Fibroblast of lung (primary cell): ENCODE measurements around the gene PTGES2. TPM values are rescaled to one million over a fixed set of nuclear protein-coding genes. Genes with fewer than 3 reads are reported as not detected.

ENCODE experiments used
- DNase-seq, 2 donors: peaks; one replicate each; pipeline versions ENCODE4 v3.0.0 to v3.0.0-alpha.2; 2010; ENCODE audit warnings: low read depth in 2 of 2
- H2AFZ ChIP-seq: 2 replicates; pipeline ENCODE4 v1.5.1; 2012; ENCODE audit warnings: low read length, control low read depth, inconsistent platforms
- H3K27ac ChIP-seq: 2 replicates; pipeline ENCODE4 v1.5.1; 2011; ENCODE audit warnings: low read length, control low read depth; ENCODE audit not compliant: insufficient read depth
- H3K27me3 ChIP-seq: 2 replicates; pipeline ENCODE4 v1.5.1; 2011; ENCODE audit warnings: mild to moderate bottlenecking, low read length; ENCODE audit not compliant: control insufficient read depth, insufficient read depth
- H3K36me3 ChIP-seq: 2 replicates; pipeline ENCODE4 v1.5.1; 2011; ENCODE audit warnings: low read length; ENCODE audit not compliant: control insufficient read depth, insufficient read depth
- H3K4me1 ChIP-seq: 2 replicates; pipeline ENCODE4 v1.5.1; 2011; ENCODE audit warnings: low read length; ENCODE audit not compliant: control insufficient read depth, insufficient read depth; ENCODE audit errors: extremely low read depth
- H3K4me2 ChIP-seq: 2 replicates; pipeline ENCODE4 v1.5.1; 2011; ENCODE audit warnings: low read length, control low read depth; ENCODE audit not compliant: insufficient read depth; ENCODE audit errors: extremely low read depth
- H3K4me3 ChIP-seq, 4 experiments: fragments of 200-600 bp in 1 of 4; sonication (generic) in 1 of 4; replicated peaks in 1 of 4; 2 replicates each; pipeline ENCODE4 v1.5.1; 2011 to 2016; ENCODE audit warnings: low read length in 4 of 4, low read depth in 3 of 4, mild to moderate bottlenecking in 3 of 4, control low read depth in 2 of 4, inconsistent platforms in 1 of 4, mixed read lengths in 1 of 4; ENCODE audit not compliant: insufficient read depth in 1 of 4; ENCODE audit errors: control extremely low read depth in 1 of 4
- H3K79me2 ChIP-seq: 2 replicates; pipeline ENCODE4 v1.5.1; 2012; ENCODE audit warnings: mild to moderate bottlenecking, low read length, inconsistent platforms; ENCODE audit not compliant: control insufficient read depth, insufficient read depth
- H3K9ac ChIP-seq: 2 replicates; pipeline ENCODE4 v1.5.1; 2011; ENCODE audit warnings: mild to moderate bottlenecking, low read length, control low read depth; ENCODE audit not compliant: insufficient read depth
- H3K9me3 ChIP-seq: 2 replicates; pipeline ENCODE4 v1.5.1; 2012; ENCODE audit warnings: low read depth, low read length; ENCODE audit not compliant: control insufficient read depth, insufficient read depth
- H4K20me1 ChIP-seq: 2 replicates; pipeline ENCODE4 v1.5.1; 2011; ENCODE audit warnings: low read length; ENCODE audit not compliant: control insufficient read depth, insufficient read depth; ENCODE audit errors: extremely low read depth
- CTCF ChIP-seq, 2 donors: IDR thresholded peaks in 1 of 2; conservative IDR thresholded peaks in 1 of 2; 1 replicate in 1 of 2; 2 replicates in 1 of 2; pipeline ENCODE4 v1.5.1; 2011 to 2012; ENCODE audit warnings: low read length in 2 of 2, control low read depth in 1 of 2, inconsistent platforms in 1 of 2, low read depth in 1 of 2, mild to moderate bottlenecking in 1 of 2
- EZH2 ChIP-seq: IDR thresholded peaks from 2 replicates; pipeline ENCODE4 v1.5.1; 2012; ENCODE audit warnings: low read length, control low read depth, mild to moderate bottlenecking; ENCODE audit errors: missing control alignments
- polyA plus RNA-seq, 2 donors: library from polyadenylated mRNA; depleted of rRNA in 1 of 2; stranded (reverse) in 1 of 2; unstranded in 1 of 2; fragments of >200 nt; gene quantifications; 2 replicates each; pipeline ENCODE4 v1.2.1, GENCODE V29; 2011 to 2012; ENCODE audit warnings: missing spikeins in 1 of 2
- total RNA-seq: library from RNA; depleted of rRNA; stranded (reverse); fragments of >200 nt; gene quantifications from 2 replicates; pipeline ENCODE4 v1.2.1, GENCODE V29; 2014

PTGES2 gene
- total and polyA plus RNA-seq, 2 donors (not counting 1 experiment from before 2014, with no cell fraction given): 44.8 to 57.6 TPM

GRCh38 chr9:128121924-128122808, 5.4 kb downstream of the PTGES2 start:
- Histone ChIP-seq H3K27me3 (no peaks in the 10 kb centered on the region), H3K4me2 (no peak overlapping the region), H4K20me1 (no peaks in the 10 kb centered on the region), H3K4me1 (peaks cover 12% of the 10 kb centered on the region), H2AFZ (no peak overlapping the region), H3K9ac (no peak overlapping the region), H3K36me3 (peaks cover 12% of the 10 kb centered on the region), H3K27ac (no peak overlapping the region), H3K79me2 (peaks cover 8% of the 10 kb centered on the region), H3K4me3 (no peak overlapping the region), H3K9me3 (no peaks in the 10 kb centered on the region)
- DNase-seq: no peak
- TF ChIP-seq EZH2 (no peak), CTCF (conservative IDR thresholded peaks at IDR 0.05 in 1 of 2, IDR thresholded peaks at IDR 0.05 in 1 of 2; ENCODE audit: low read depth in 1 of 2, low read length in 2 of 2) (no peak)

- H3K9ac ChIP-seq: no peak overlapping the region
- H3K79me2 ChIP-seq: peaks cover 4% of the 10 kb centered on the region
- peaks cover 12% of the 10 kb centered on the region for H3K4me1 ChIP-seq
- no peaks in the 10 kb centered on the region for H3K27me3 ChIP-seq
- H3K4me2 ChIP-seq: no peak overlapping the region
- DNase-seq: no peak
- peaks cover 12% of the 10 kb centered on the region for H3K36me3 ChIP-seq
- H3K4me3 ChIP-seq: no peak overlapping the region
- H2AFZ ChIP-seq: no peak overlapping the region
- no peaks in the 10 kb centered on the region for H3K9me3 ChIP-seq
- no peak for TF ChIP-seq EZH2
- TF ChIP-seq CTCF (conservative IDR thresholded peaks at IDR 0.05 in 1 of 2, IDR thresholded peaks at IDR 0.05 in 1 of 2; ENCODE audit: low read depth in 1 of 2, low read length in 2 of 2): no peak
- H4K20me1 ChIP-seq: no peaks in the 10 kb centered on the region
- H3K27ac ChIP-seq: no peak overlapping the region
Observed at GRCh38 chr9:128121466-128121810, 6.1 kb downstream of the PTGES2 start.

GRCh38 chr9:128120741-128121465, 6.6 kb downstream of the PTGES2 start:
- H2AFZ ChIP-seq: no peak overlapping the region
- no peak overlapping the region for H3K9ac ChIP-seq
- no peak overlapping the region for H3K27ac ChIP-seq
- DNase-seq: no peak
- no peaks in the 10 kb centered on the region for H4K20me1 ChIP-seq
- H3K4me1 ChIP-seq: peaks cover 8% of the 10 kb centered on the region
- no peak overlapping the region for H3K4me3 ChIP-seq
- H3K4me2 ChIP-seq: no peak overlapping the region
- peaks cover 12% of the 10 kb centered on the region for H3K36me3 ChIP-seq
- no peaks in the 10 kb centered on the region for H3K27me3 ChIP-seq
- no peak for TF ChIP-seq EZH2
- no peak for TF ChIP-seq CTCF (conservative IDR thresholded peaks at IDR 0.05 in 1 of 2, IDR thresholded peaks at IDR 0.05 in 1 of 2; ENCODE audit: low read depth in 1 of 2, low read length in 2 of 2)
- H3K9me3 ChIP-seq: no peaks in the 10 kb centered on the region
- peaks cover 2% of the 10 kb centered on the region for H3K79me2 ChIP-seq
